Middle frontal gyrus (tissue), 1 donor: Measurements from ENCODE around the gene RRAS2.

Experiments
- DNase-seq: peaks from one replicate; pipeline ENCODE4 v3.0.0-alpha.2; 2015; ENCODE audit warnings: low spot score; ENCODE audit errors: extremely low spot score

Gene RRAS2

DNA sequence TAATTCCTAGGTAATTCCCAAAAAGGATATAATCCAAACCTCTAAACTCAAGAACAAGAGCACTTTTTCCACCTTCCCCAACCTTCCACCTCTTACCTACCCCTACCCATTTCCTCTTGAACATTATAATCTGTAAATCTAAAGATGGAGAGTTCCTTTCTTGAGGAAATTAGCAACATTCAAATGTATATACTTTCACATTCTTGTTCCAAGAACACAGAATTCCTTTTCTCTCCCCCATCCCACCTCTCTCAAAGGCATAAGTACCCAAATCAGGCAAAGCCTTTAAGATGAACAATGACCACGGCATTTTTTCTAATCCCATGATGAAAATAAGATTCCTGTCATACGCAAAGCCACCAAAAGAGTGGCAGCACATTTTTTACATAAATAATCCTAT, 18.3 kb downstream of the RRAS2 start:
- no peak for DNase-seq

DNA sequence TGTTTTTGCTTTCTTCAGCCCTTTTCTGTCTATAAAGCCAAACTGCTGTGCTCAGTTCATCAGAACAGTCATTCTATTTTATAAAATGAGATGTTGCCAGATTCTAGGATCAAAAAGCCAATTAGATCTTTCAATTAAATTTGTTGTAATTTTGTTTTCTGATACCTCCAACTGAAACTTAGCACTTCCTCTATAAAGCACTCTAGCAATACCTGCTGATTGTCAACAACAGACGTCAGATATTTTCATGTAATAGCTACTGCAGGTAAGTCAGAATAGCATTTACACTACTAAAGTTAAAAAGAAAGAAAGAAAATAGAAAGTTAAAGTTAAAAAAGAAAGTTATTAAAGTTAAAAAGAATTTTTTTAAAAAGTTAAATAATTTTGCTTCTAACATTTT, 19.6 kb downstream of the RRAS2 start:
- no peak for DNase-seq

DNA sequence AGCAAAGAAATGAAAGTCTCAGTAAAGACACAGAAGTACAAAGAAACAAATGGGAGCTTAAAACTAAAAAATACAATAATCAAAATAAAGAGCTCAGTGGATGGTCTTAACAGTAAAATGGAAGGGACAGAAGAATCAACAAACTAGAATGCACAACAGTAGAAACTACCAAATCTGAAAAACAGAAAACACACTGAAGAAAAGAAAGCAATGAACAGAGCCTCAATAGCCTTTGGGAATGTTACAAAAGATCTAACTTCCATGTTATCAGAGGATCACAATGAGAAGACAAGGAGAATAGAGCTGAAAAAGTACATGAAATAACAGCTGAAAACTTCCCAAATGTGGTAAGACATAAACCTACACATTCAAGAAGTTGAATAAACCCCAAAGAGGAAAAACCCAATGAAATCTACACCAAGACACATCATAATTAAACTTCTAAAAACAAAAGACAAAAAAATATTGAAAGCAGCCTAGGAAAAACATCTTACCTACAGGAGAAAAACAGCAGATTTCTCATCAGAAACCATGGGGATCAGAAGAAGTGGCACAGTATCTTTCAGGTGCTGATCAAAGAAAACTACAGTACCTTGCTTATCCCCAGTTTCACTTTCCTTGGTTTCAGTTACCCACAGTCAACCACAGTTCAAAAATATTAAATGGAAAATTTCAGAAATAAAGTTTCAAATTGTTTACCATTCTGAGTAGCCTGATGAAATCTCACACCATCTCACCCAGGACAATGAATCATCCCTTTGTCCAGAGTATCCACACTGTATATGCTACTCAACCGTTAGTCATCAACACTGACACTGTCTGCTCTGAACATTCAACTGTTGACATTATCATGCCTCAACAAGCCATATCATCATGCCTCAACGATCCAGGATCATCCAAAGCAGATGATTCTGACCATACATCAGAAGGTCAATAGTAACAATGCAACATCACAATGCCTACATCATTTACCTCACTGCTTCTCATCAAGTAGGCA, 22.2 kb downstream of the RRAS2 start:
- no peak for DNase-seq

DNA sequence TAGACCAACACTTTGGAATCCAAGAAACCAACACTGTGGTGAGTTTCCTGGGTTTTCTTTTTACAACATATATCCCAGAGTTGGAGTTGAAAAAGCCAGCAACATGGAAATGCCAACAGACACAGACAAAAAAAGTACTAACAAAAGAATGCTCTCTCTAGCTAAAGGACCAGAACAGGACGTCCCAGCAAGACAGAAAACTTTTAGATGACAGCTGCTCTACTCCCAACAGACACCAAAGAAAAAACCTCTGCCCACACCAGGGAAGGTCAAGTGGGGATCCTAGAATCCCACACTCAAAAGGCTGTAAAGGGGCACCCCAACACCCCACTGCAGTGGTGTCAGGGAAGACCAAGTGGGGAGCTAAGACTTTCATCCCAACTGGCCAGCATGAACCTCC, 23.3 kb downstream of the RRAS2 start:
- DNase-seq, result no peak

DNA sequence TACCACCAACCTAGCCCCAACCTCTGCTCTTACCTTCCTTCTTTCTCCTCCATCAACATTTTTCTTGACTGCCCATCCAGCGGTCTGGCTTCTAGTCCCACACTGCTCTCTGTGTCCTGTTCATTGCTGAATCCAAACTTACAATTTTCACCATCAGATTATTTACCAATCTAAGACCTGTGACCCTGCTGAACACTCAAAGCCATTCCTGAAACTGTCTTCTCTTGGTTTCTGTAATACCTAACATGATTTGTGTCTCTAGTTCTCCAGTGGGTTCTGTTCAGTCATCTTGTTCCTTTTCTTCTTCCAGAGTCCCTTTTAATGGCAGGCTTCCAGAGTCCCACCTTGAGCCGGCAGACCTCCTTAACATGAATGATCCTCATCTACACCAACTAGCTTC, 24.1 kb downstream of the RRAS2 start:
- DNase-seq, result no peak

DNA sequence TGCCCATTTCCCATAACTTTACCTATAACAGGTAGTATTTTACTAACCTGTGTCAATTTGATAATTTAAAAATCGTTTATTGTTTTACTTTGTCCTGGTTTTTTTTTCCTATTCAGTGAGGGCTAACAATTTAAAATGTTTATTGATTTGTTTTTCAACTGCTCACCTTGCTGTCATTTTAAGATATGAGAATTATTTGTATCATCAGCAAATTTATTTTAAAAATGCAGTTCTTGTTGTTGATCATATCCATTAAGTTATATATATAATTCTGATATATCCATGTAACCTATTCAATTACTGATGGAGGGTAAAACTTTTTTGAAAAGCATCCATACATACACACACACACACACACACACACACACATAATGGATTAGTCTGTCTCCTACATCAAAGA, 24.8 kb downstream of the RRAS2 start:
- no peak for DNase-seq

DNA sequence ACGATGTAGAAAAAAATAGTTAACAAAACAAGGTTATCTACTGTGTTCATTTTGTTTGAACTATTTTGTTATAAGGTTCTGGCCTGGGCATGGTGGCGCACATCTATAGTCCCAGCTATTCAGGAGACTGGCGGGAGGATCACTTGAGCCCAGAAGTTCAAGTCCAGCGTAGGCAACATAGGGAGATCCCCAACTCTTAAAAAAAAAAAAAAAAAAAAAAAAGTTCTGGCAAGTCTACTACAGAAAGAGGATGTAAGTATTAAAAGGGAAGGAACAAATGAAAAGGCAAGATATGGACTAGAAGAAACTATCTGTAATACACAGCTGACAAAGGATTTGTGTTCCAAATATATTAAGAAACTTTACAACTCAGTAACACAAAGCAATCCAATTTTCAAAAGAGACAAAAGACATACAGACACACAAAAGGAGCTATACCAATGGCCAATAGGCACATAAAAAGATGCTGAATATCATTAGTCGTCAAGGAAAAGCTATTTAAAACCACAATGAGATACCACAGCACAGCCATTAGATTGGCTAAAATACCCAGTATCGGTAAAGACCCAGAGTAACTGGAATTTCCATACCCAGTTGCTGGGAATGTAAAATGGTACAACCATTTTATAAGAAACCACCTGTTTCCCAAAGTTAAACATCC, 27.4 kb downstream of the RRAS2 start:
- DNase-seq, result no peak

DNA sequence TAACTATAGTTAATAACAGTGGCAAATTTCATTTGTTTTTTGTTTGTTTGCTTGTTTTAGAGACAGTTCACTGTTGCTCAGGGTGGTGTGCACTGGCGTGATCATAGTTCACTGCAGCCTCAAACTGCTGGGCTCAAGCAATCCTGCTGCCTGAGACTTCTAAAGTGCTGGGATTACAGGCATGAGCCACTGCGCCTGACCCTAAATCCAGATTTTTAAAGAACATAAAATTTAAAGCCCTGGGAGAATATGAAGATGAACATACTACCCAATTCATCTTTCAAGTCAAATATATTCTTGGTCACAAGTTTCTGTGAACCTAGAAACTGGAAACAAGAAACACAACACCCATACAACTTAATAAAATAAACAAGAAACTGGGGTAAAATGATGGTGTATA, 28.1 kb downstream of the RRAS2 start:
- DNase-seq, result no peak

DNA sequence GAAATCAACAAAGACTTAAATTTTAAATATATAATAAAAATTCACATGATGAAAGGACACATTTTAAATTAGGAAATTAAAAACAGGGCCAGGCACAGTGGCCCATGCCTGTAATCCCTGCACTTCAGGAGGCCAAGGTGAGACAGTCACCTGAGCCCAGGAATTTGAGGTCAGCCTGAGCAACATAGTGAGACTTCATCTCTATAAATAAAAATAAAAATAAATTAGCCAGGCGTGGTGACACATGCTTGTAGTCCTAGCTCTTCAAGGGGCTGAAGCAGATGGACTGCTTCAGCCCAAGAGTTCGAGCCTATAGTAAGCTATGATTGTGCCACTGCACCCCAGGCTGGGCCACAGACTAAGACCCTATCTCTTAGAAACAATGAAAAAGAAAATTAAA, 29.3 kb downstream of the RRAS2 start:
- DNase-seq, result no peak

DNA sequence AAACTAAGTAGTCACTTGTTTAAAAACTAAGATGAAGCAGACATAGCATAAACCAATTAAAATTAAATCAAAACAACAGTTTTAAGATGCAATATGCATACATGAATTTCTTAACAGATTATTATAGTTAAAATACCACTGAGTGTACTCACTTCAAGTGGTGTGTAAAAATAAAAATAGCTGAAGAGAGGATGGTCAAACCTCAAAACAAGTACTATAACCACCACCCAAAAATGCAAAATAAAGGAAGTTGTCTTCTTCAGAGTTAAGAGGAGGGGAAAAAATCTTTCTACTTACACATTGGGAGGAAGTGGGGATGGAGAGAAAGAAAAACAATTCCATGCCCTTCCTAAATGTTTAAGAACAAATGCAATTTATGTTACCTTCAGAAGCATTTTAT, 31.9 kb downstream of the RRAS2 start:
- no peak for DNase-seq

DNA sequence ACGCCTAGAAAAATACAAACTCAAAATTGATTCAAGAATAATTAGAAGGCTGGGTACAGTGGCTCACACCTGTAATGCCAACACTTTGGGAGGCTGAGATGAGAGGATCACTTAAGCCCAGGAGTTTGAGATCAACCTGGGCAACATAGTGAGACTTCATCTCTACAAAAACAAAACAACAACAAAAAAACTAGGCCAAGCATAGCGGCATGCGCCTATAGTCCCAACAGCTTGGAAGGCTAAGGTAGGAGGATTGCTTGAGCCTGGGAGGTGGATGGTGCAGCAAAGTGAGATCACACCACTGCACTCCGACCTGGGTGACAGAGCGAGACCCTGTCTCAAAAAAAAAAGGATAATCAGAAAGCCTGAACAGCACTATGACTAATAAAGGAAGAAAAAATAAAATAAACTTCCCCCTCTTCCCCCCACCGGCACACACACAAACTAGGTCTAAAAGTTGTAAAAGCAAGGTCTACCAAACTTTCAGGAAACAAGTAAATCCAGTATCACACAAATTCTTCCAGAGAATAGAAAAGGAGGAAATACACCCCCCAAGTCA, 35.8 kb downstream of the RRAS2 start:
- no peak for DNase-seq

DNA sequence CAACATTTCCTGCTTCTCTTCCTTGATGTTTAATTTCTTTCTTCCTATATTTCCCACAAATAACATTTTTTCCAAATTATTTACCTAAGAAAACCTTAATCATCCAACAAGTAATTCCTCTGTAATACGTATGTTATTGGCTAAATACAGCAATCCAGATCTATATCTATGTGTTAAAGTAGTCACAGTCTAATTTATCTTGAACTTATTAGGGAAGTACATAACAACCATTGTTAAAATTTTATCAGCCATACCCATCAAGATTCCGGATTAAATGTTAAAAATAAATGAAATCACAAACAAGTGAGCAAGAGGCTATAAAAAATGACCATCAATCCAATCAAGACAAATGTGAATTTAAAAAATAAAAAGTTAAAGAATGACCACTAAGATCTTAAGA, 36.5 kb downstream of the RRAS2 start:
- no peak for DNase-seq

DNA sequence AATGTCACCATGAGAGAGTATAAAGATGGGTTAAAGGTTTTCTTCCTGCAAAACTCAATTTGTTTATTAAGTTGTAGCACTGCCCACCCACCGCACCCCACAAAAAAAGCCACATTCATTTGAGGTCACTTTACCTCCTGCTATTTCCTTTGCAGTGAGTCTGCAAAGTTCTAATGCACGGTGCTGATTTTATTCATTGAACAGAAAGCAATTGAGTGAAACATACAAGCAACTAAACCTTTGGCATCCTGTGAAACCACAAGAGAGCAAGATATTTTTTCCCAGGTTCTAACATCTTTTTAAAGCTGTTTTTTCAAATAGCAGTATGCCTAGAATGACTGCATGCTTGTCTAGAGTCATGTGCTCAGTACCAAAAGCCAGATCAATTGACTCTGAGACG, 39.0 kb downstream of the RRAS2 start:
- DNase-seq, result no peak

DNA sequence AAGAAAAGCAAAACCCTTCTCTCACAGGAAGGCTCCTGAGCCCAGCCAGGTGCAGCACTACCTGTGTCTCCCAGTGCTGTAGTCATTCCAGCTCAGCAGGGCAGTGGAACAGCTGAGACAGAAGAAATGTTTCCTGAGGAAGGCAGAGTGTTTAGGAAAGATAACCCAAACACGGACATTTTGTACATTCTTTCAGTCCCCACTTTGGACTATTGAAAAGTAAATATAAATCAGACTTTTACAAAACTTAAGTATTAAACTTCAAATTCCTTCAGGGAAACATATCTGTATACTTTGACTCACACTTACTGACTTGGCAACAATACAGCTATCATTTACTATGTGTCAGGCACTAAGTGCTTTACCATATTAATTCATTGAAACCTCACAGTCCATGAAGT, 40.4 kb downstream of the RRAS2 start:
- no peak for DNase-seq

DNA sequence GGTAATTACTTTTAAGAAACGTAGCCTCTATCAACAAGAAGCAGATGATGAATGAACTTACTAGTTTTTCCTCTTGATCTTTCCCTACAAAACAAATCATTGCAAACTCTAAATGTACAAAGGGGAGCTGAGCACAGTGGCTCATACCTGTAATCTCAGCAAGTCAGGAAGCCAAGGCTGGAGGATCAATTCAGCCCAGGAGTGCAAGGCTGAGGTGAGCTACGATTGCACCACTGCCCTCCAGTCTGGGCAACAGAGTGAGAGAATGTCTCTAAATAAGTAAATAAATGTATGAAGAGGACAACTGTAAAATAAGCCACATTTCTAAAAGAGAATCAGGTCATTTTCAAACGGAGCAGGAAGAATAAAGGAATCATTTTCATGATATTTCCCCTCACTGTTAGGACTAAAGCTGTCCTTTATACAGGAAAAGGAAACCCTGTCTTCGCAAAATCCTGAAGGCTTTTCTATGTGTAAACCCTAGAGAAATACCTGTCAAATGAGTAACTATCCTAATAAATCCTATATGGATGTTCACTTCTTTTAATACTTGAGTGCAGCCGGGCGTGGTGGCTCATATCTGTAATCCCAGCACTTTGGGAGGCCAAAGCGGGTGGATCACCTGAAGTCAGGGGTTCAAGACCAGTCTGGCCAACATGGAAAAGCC, 41.2 kb downstream of the RRAS2 start:
- DNase-seq, result no peak

DNA sequence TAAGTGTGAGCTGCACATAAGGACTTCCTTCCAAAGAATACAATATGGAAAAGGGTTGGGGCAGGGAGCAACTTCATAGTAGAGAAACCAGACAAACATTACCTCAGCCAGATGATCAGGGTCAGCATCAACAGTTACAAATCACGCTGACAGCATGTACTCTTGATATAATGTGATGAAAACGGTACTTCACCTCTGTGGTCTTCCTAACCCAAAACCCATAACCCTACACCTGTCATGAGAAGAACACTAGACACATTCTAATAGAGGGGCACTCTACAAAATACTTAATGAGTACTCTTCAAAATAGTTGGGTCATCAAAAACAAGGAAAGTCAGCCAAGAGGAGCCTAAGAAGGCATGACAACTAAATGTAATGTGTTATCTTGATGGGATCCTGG, 43.9 kb downstream of the RRAS2 start:
- DNase-seq, result no peak

DNA sequence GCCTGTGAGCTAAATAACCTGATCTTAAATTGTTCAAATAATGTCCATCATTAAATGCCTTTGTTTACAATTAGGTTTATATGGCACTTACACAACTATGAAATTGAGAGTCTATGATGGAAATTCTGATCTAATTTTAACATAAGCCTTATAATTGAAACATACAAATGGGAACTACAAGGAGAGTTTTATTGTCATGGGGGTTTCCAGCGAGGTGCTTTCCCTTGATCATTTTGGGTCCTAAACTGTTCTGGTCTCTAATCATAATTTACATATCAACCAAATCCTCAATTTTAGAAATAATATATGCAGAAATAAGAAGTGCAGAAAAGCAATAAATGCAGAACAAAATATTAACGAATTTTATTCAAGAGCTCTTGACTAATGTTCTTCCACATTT, 44.9 kb downstream of the RRAS2 start:
- no peak for DNase-seq

DNA sequence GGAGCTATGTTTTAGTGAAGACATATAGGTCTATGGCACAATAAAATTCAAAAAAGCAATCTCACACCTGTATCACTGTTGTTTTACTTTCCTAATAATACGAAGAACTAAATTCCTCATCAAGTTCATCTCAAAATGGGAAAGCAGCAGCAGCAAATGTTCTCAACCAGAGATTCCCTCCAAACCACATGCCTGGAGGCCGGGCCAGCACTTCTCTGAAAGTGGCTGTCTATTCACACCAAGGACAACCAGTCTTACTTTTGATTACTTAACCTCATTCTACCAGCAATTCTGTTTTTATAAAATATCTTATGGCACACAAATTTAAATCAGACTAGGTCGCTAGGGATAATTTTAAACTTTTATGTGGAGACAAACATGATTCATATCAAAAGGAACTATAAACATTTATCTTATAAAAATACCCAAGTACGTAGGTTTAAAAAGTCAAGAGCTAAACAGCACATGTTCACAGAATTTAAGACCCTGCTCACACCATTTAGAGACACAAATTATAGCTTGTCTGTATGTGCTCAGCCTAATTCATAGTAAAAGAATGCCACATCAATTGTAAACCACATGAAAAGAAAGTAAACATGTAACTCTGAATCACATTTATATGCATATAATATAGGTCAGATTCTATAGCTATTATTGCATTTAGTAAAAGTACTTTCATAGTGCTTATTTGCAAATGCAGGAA, 46.1 kb downstream of the RRAS2 start:
- no peak for DNase-seq

DNA sequence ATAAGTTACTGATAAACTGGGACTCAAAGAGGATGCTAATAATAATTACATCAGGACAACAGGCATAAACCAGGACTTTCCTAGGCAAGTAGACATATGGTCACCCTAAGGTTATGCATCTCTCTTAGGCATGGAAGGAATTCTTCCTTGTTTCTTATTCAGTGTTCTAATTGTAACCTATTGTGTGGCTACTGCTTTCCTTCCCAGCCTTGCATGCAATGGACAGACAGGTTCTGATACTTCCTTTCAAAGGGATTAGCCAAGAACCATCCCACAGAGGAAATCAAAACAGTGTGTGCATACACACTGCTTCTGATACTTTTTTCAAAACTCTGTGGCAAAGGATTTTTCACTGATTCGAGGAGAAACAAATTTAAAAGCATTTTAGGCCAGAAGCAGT, 48.3 kb downstream of the RRAS2 start:
- no peak for DNase-seq

DNA sequence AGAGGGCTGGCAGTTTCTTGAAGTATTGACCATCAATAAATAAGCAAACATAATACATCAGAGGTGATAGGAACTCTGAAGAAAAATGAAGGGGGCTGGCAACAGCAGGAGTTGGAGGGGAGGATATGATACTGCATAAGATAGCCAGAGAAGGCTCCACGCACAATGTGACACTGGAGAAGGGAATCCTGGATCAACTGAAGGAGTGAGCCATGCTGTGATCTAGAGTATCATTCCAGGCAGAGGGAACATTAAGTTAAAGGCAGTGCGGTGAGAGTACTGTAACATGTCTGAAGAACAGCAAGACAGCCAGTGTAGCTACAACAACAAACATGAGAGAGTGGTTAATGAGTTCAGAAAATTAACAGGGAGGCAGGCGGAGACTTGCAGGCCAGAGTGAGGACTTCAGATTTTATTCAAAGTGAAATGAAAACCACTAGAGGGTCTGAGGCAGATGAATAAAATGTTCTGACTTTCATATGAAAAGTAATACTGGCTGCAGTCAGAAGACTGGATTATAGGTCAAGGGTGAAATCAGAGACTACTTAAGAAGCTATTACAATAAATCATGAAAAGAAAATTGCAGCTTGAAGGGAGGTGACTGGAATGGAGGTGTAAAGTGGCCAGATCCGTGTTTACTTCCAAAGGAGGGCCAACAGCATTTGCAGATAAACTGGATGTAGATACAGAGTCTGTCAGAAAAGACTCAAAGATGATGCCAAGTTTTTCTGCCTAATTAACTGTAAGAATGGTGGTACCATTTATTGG, 49.4 kb downstream of the RRAS2 start:
- no peak for DNase-seq
